ENCODE measurements around the gene ADAM12. TPM values are rescaled to one million over a fixed set of nuclear protein-coding genes. Genes with fewer than 3 reads are reported as not detected.

ADAM12 gene
- total RNA-seq, 1 experiment from 2014 or later: 0.24 TPM

GRCh38 chr10:126158133-126158892 lies 230.0 kb downstream of the ADAM12 start:
- H4K8ac ChIP-seq (replicated peaks; ENCODE audit: insufficient read length, low read depth, low read length): no peak overlapping the region
- no peak overlapping the region for H2BK12ac ChIP-seq (ENCODE audit: insufficient read length, low read depth, low read length)
- H3K56ac ChIP-seq (ENCODE audit: insufficient read length, low read depth, low read length): no peak overlapping the region
- no peak overlapping the region for H2BK20ac ChIP-seq (ENCODE audit: low read depth, low read length, poor library complexity, severe bottlenecking)
- H3K79me1 ChIP-seq (ENCODE audit: insufficient read depth, low read depth, low read length, poor library complexity, severe bottlenecking): no peaks in the 10 kb centered on the region
- no peak overlapping the region for H2BK15ac ChIP-seq (ENCODE audit: low read depth, low read length)
- H3K27me3 ChIP-seq (ENCODE audit: insufficient read depth, low read length): no peaks in the 10 kb centered on the region
- H4K20me1 ChIP-seq (ENCODE audit: control insufficient read depth, insufficient read depth, insufficient read length): no peaks in the 10 kb centered on the region
- peaks cover 12% of the 10 kb centered on the region for H3K27me3 Mint-ChIP-seq (ENCODE audit: low read depth)
- H3K9me3 Mint-ChIP-seq: peaks cover 0 to 8% of the 10 kb centered on the region in 2 experiments; a peak in 2 of 5 replicates
- H3K79me2 ChIP-seq (ENCODE audit: insufficient read depth, low read length): no peaks in the 10 kb centered on the region
- no peak overlapping the region for H2AK5ac ChIP-seq (ENCODE audit: insufficient read length, low read length)
- H3K4me1 ChIP-seq (ENCODE audit: insufficient read depth, low read length): peaks cover 17% of the 10 kb centered on the region; the same call in 1 of the 2 replicates
- peaks cover 54 to 64% of the 10 kb centered on the region in 2 experiments for H3K4me1 Mint-ChIP-seq
- H3K9ac ChIP-seq (ENCODE audit: extremely low read depth, insufficient read length, low read length): no peak overlapping the region
- H2BK5ac ChIP-seq (ENCODE audit: insufficient read length, low read length): no peak overlapping the region
- H3K27ac Mint-ChIP-seq: no peak overlapping the region
- peaks cover 0 to 11% (median 2%) of the 10 kb centered on the region in 3 experiments; a peak in 2 of 7 replicates for H3K36me3 Mint-ChIP-seq (ENCODE audit: insufficient read depth in 1 of 3, low read depth in 3 of 3)
- no peak overlapping the region for H3K23ac ChIP-seq (ENCODE audit: insufficient read length, low read depth, low read length)
- no peak overlapping the region for H3K27ac ChIP-seq (ENCODE audit: insufficient read length, low read depth, low read length)
- no peak overlapping the region for H2BK120ac ChIP-seq (ENCODE audit: low read depth, low read length, poor library complexity, severe bottlenecking)
- no peak overlapping the region for H3K18ac ChIP-seq (ENCODE audit: insufficient read length, low read depth, low read length)
- H3T11ph ChIP-seq (ENCODE audit: low read length): no peak overlapping the region
- no peak for DNase-seq
- no peak overlapping the region for H4K5ac ChIP-seq (ENCODE audit: insufficient read length, low read depth, low read length)
- no peak overlapping the region for H3K4ac ChIP-seq (ENCODE audit: low read depth, low read length)
- no peak overlapping the region for H3K4me3 Mint-ChIP-seq
- no peaks in the 10 kb centered on the region for H3K9me3 ChIP-seq (ENCODE audit: control insufficient read depth, low read depth, low read length)
- TF ChIP-seq CTCF (conservative IDR thresholded peaks at IDR 0.05): no peak
- no peak overlapping the region for H4K91ac ChIP-seq (ENCODE audit: insufficient read length, low read depth, low read length)
- H3K14ac ChIP-seq (ENCODE audit: insufficient read depth, low read length): no peak overlapping the region
- H2AFZ ChIP-seq (ENCODE audit: low read length): no peak overlapping the region
- WGBS (ENCODE audit: extremely low coverage, insufficient read length, low lambda C conversion rate): no CpG with 5 or more reads among the region's 20 CpGs
- H3K23me2 ChIP-seq (ENCODE audit: insufficient read length, low read depth, low read length, poor library complexity, severe bottlenecking): no peaks in the 10 kb centered on the region
- H3K4me2 ChIP-seq (ENCODE audit: insufficient read depth, insufficient read length, low read length): no peak overlapping the region

Data from H9 (cell line).